PFSK-1 (cell line): ENCODE measurements around the gene JMJD7.

ENCODE experiments used
- FOXP2 ChIP-seq: optimal IDR thresholded peaks from 2 replicates; pipeline ENCODE3; 2011; ENCODE audit warnings: borderline replicate concordance, control low read depth, inconsistent platforms; ENCODE audit not compliant: insufficient read depth; ENCODE audit errors: extremely low read length, extremely low read depth
- POLR2AphosphoS5 ChIP-seq: IDR thresholded peaks from 2 replicates; pipeline ENCODE4 v1.6.1; 2012; ENCODE audit warnings: low read depth, mild to moderate bottlenecking, control low read depth, low read length, moderate library complexity
- SIN3A ChIP-seq: IDR thresholded peaks from 2 replicates; pipeline ENCODE4 v1.6.1; 2012; ENCODE audit warnings: mild to moderate bottlenecking, low read length, moderate library complexity, borderline replicate concordance; ENCODE audit not compliant: insufficient read depth
- TAF1 ChIP-seq: IDR thresholded peaks from 2 replicates; pipeline ENCODE4 v1.6.1; 2012; ENCODE audit warnings: low read length, control low read depth, borderline replicate concordance; ENCODE audit not compliant: insufficient read depth
- TF ChIP-seq, protein P1 (sequence below), 2 experiments: IDR thresholded peaks; 2 replicates each; pipeline versions ENCODE4 v1.6.1 to v1.8.0; 2011 to 2012; ENCODE audit warnings: low read depth in 2 of 2, low read length in 2 of 2, control low read depth in 1 of 2, inconsistent platforms in 1 of 2, mild to moderate bottlenecking in 1 of 2, moderate library complexity in 1 of 2; ENCODE audit not compliant: insufficient read depth in 1 of 2

The JMJD7 gene

DNA sequence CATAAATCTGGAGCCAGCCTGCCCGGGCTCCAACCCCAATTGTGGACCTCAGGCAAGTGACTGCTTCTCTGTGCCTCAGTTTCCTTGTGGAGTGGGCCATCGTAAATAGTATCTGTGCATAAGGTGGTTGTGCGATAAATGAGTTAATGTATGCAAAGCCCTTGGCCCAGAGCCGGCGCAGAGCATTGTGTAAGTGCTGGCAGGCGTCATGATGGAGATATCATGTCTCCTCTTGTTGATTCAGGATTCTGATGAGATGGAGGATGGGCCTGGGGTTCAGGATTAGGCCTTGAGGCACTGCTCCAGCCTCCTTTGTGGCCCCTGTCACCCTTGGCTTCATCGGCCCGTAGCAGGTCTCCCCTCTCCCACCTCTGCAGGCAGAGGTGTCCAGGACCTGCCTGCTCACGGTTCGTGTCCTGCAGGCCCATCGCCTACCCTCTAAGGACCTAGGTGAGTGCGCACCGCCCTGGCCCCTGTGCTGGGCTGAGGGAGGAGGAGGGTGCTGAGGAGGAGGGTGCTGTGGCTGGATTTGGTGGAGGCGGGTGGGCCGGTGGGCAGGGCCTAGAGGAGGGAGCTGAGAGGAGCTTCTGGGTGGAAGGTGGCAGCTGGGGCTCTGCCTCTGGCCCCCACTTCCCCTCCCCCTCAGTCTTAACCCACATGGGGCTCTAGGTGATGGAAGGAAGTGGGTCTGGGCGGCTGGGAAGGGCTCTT is 12.0 kb downstream of the JMJD7 start:
- TF ChIP-seq SIN3A (no peak), FOXP2 (no peak)
- TF ChIP-seq, protein P1, sequence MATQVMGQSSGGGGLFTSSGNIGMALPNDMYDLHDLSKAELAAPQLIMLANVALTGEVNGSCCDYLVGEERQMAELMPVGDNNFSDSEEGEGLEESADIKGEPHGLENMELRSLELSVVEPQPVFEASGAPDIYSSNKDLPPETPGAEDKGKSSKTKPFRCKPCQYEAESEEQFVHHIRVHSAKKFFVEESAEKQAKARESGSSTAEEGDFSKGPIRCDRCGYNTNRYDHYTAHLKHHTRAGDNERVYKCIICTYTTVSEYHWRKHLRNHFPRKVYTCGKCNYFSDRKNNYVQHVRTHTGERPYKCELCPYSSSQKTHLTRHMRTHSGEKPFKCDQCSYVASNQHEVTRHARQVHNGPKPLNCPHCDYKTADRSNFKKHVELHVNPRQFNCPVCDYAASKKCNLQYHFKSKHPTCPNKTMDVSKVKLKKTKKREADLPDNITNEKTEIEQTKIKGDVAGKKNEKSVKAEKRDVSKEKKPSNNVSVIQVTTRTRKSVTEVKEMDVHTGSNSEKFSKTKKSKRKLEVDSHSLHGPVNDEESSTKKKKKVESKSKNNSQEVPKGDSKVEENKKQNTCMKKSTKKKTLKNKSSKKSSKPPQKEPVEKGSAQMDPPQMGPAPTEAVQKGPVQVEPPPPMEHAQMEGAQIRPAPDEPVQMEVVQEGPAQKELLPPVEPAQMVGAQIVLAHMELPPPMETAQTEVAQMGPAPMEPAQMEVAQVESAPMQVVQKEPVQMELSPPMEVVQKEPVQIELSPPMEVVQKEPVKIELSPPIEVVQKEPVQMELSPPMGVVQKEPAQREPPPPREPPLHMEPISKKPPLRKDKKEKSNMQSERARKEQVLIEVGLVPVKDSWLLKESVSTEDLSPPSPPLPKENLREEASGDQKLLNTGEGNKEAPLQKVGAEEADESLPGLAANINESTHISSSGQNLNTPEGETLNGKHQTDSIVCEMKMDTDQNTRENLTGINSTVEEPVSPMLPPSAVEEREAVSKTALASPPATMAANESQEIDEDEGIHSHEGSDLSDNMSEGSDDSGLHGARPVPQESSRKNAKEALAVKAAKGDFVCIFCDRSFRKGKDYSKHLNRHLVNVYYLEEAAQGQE (IDR thresholded peaks at IDR 0.05; ENCODE audit: insufficient read depth in 1 of 2, low read depth in 2 of 2, low read length in 2 of 2), result no peak

DNA sequence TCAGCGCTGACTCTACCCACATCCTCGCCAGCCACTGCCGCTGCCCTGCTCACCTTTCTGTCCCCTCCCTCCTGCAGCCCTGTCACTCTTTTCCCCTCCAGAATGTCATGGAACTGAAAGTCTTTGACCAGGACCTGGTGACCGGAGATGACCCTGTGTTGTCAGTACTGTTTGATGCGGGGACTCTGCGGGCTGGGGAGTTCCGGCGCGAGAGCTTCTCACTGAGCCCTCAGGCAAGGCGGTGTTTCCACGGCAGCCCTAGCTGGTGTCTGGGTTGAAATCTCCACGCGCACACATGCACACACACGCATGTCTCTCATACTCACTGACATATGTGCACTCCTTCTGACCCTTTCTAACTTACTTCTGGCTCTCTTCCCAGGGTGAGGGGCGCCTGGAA is 12.8 kb downstream of the JMJD7 start:
- no peak for TF ChIP-seq POLR2AphosphoS5
- TF ChIP-seq, protein P1 (IDR thresholded peaks at IDR 0.05; ENCODE audit: insufficient read depth in 1 of 2, low read depth in 2 of 2, low read length in 2 of 2), result no peak
- TF ChIP-seq SIN3A, result no peak
- TF ChIP-seq TAF1, result no peak
- TF ChIP-seq FOXP2, result no peak

- no peak for TF ChIP-seq TAF1
- no peak for TF ChIP-seq SIN3A
- no peak for TF ChIP-seq POLR2AphosphoS5
- no peak for TF ChIP-seq FOXP2
- TF ChIP-seq, protein P1 (IDR thresholded peaks at IDR 0.05; ENCODE audit: insufficient read depth in 1 of 2, low read depth in 2 of 2, low read length in 2 of 2), result no peak
Measured at GRCh38 chr15:41841131-41841530, 13.2 kb downstream of the JMJD7 start.

DNA sequence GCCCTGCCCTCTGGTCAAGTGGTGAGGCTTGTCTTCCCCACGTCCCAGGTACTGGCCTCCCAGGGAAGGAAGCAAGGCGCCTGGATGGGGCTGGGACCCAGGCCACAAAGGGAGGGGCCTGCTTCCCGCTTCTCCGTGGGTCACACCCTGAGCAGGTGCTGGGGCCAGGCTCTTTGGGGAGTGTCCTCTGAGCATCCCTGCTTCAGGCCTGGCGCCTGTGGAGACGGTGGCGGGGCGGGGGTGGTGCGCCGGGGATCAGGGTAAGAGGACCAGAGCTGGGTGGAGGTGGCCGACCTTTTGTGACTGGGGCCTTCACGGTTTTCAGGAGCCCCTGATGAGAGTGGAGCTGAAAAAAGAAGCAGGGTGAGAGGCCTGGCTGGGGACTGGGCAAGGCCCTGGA is 14.3 kb downstream of the JMJD7 start:
- TF ChIP-seq FOXP2, result no peak
- TF ChIP-seq TAF1, result no peak
- no peak for TF ChIP-seq SIN3A
- TF ChIP-seq, protein P1 (IDR thresholded peaks at IDR 0.05; ENCODE audit: insufficient read depth in 1 of 2, low read depth in 2 of 2, low read length in 2 of 2), result no peak
- no peak for TF ChIP-seq POLR2AphosphoS5
